ENCODE measurements around the gene WNT9B.
A peak's percentile ranks its signal among the peaks of the same experiment; 100 is the strongest.
"Not testable (repeated sequence)": the region's sequence is repeated elsewhere in the genome, so short reads cannot be mapped to it uniquely, and the experiment has no call there.

WNT9B gene

GRCh38 chr17:46916211-46916610 is 64.8 kb downstream of the WNT9B start:
- DNase-seq (ENCODE audit: low spot score), result no peak

- DNase-seq (ENCODE audit: low spot score), result no peak
Observed at GRCh38 chr17:46916623-46917022, 65.2 kb downstream of the WNT9B start.

- DNase-seq (ENCODE audit: low spot score), result no peak
Observed at GRCh38 chr17:46917041-46917440, 65.7 kb downstream of the WNT9B start.

GRCh38 chr17:46917516-46917915 is 66.1 kb downstream of the WNT9B start:
- DNase-seq (ENCODE audit: low spot score), result no peak

- not testable (repeated sequence) for DNase-seq (ENCODE audit: low spot score)
Observed at GRCh38 chr17:46921962-46922361, 70.6 kb downstream of the WNT9B start.

- DNase-seq (ENCODE audit: low spot score), result no peak
Observed at GRCh38 chr17:46922487-46922803, 71.1 kb downstream of the WNT9B start.

- peak; percentile 92 for DNase-seq (ENCODE audit: low spot score)
Observed at GRCh38 chr17:46922804-46923635, 71.6 kb downstream of the WNT9B start, which contains the start of gene GOSR2. Gene GOSR2, plus strand, starts transcription at chr17:46923160. Its CDS starts 33 bp downstream, at chr17:46923193.

GRCh38 chr17:46925185-46925868 is 73.9 kb downstream of the WNT9B start:
- DNase-seq (ENCODE audit: low spot score), result no peak

GRCh38 chr17:46928467-46929261 is 77.3 kb downstream of the WNT9B start:
- no peak for DNase-seq (ENCODE audit: low spot score)

- no peak for DNase-seq (ENCODE audit: low spot score)
Observed at GRCh38 chr17:46929413-46929812, 78.0 kb downstream of the WNT9B start.

- no peak for DNase-seq (ENCODE audit: low spot score)
Observed at GRCh38 chr17:46930051-46930450, 78.7 kb downstream of the WNT9B start.

GRCh38 chr17:46931596-46931995 is 80.2 kb downstream of the WNT9B start:
- no peak for DNase-seq (ENCODE audit: low spot score)

GRCh38 chr17:46935658-46936266 is 84.4 kb downstream of the WNT9B start:
- DNase-seq (ENCODE audit: low spot score), result no peak
